Stromal cell of bone marrow (primary cell): Measurements from ENCODE around the gene KLHL17.

Source experiments
- DNase-seq: peaks from one replicate; pipeline ENCODE4 v3.0.0-alpha.2; 2012; ENCODE audit warnings: low read depth

Gene KLHL17

DNA sequence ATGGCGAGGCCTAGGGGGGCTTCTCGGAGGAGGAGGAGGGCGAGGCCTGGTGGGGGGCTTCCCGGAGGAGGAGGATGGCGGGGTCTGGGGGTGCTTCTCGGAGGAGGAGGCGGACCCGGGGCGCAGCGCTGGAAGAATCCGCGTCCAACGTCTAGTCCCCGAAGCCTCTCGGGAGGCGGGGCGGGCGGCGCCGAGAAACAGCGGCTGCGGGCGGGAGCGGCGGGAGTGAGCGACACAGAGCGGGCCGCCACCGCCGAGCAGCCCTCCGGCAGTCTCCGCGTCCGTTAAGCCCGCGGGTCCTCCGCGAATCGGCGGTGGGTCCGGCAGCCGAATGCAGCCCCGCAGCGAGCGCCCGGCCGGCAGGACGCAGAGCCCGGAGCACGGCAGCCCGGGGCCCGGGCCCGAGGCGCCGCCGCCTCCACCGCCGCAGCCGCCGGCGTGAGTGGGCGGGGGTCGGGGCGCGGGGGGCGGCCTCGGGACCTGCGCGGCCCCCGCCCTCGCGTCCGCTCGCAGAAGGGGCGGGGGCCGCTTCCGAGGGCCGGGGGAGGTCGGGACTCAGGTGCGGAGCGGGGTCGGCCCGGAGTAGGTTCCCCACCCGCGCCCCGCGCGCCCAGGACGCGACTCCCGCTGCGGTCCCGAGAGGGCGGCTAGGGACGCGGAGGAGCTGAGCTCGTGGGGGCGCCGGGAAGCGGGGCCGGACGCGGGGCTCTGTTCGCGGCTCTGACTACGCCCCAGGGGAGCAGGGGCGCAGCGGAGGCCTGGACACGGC lies at the start of gene KLHL17:
KLHL17 (plus strand) TSS at position 222 of the 769 bp plus-strand sequence; CDS start at position 332, 110 bp downstream.
- no peak for DNase-seq

DNA sequence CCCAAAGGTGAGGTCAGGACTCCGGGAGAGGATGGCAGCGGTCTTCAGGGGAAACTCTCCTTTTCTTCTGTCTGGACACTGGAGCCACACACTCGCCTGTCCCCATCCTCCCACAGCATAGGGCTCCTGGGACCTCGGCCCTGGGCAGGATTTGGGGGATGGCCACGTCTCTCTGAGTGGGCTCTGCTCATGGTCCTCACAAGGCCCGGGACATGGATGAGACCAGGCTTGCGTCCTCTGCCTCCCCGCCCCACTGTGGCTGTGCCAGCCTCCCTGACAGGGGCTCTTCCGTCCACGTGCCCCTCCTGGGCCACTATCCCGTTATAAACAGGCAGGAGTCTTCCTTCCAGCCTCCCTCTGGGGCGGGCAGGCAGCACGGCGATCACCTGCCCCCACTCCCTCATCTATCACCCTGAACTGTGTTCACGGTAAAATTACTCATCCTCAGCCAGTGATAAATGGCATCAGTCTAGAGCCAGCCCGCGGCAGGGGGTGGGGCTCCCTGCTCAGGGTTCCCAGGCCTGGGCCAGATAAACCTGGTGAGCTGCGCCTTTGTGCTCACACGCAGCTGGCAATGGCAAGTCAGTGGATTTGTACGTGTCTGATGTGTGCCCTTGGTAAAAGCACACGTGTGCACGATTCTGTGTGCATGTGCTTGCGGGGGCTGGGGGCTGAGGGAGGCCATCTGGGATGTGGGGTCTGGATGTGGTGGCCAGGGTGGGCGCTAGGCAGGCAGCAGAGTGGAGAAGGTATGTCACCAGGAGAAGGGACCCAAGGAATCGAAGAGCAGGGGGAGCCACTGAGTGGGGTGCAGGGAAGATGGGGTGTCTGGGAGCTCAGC lies 49.3 kb upstream of the KLHL17 start:
- no peak for DNase-seq

DNA sequence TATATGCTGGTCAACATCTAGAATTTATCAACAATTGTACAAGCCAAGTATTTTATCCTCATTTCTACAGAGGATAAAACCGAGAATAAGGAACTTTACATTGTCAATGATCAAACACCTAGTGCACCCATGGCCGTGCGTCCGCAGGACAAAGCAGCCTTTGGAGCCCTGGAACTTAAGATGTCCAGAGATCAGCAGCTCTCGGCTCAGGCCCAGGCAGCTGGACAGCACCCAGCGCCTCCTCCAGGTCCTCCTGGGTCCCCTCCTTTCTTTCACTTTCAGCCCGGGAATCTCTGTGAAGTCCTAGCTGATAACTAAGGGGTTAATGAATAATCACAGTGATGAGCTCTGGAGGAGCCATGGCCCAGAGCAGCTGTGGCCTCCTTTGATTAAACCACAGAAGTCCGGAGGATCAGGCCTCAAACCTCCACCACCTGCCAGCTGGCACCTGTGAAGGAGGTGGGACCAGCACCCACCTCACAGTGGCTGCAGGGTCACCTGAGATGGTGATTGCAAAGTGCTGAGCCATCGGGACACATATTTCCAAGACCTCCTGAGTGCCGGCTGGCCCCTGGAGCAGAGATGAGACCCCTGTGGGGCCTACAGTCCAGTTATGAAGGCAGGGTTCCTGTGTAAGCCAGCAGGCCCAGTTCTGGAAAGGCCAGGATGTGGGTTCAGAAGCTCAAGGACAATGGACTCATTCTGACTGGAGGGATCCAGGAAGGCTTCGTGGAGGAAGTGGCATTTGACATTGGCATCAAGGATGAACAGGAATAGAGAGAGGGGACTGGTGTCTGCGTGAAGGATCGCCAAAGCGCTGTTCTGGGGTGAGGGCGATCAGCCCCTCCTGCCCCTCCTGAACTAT lies 48.3 kb upstream of the KLHL17 start:
- DNase-seq: no peak

DNA sequence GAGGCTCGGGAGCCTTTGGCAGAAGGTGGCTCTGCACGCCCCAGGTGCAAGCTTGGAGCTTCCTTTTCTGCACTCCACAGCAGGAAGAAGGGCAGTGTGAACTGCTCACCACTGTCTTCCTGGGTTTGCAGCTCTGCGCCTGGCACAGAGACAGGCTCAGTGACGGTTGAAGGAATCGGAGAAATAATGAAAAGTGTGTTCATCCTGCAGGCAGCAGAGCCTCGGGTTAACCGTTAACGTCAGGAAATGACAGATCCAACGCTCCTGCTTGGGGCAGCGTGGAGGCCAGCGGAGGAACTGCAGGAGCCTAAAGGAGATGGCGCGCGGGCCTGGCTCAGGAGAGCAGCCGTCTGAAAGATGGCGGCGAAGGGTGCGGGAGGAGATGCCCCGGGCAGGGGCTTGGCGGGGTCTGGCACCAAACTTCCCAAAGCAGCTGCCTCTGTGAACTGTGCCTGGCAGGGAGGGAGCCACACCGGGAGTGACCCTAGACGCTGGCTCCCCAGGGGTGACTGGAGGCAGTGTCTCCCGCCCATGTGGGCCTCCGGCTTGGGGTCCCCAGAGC lies 47.6 kb upstream of the KLHL17 start:
- DNase-seq: no peak

DNA sequence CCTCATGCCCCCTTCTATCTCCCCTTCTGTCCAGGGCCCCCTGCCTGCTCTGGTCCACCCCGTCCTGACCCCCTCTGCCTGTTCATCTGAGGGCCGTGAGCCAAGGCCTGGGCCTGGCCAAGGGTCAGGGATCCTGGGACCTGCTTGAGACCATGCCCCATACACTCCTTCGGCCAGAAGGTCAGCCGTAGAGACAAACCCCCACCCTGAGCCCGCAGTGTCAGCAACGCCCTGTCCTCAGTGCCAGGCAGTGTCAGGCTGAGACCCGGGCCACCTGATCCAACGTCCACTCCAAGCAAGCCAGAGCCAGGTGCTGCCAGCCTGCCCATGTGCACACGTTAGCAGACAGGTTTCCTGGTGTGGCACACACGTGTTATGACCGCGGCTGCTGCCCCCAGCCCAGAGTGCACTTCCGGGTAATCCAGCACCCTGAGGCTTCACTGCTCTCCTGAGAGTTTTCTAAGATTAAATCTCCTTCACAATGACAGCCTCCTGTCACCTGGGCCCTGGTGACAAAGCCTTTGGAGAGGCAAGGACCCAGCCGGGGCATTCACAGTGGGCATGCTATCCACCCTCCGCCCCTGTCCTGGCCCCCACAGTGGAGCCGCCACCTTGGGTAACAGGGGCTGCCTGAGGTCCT lies 46.8 kb upstream of the KLHL17 start:
- no peak for DNase-seq

DNA sequence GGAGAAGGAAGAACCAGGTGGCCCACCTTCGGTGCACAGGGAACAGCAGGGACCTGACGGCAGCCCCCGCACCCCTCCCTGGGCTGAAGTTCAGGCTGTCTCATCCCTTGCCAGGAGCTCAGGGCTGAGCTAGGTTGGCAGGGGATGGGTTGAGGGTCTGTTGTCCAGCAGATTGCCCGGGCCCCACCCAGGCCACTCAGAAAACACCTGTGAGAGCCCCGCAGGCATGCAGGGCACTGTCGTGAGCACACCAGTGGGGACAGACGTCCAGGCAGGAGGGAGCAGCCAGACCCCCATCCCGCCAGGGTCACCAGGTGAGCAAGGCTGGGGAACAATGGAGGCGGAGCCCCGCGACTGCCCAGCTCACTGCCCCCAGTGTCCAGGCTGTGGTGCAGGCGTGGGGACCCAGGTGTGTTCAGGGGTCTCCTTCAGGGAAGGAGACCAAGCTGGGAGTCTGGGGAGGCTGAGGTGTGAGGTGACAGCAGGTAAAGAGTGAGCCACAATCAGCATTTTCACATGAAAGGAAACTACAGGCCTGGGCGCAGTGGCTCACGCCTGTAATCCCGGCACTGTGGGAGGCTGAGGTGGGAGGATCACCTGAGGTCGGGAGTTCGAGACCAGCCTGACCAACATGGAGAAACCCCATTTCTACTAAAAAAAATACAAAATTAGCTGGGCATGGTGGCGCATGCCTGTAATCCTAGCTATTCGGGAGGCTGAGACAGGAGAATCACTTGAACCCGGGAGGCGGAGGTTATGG lies 46.1 kb upstream of the KLHL17 start:
- DNase-seq: no peak

DNA sequence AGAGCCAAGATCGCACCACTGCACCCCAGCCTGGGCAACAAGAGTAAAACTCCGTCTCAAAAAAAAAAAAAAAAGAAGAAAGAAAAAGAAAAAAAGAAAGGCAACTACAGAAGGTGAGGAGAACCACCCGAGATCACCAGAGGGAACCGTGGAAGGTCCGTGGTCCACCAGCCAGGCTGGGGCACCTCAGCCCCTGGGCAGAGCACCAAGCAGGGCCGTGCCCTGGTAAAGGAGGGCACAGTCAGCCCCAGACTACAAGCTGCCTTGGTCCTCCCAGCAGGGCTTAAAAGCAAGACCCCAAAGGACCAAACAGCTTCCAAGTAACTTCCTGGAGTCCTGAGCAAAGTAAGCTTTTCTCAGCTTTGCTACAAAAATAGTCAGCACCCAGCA lies 45.5 kb upstream of the KLHL17 start:
- no peak for DNase-seq

DNA sequence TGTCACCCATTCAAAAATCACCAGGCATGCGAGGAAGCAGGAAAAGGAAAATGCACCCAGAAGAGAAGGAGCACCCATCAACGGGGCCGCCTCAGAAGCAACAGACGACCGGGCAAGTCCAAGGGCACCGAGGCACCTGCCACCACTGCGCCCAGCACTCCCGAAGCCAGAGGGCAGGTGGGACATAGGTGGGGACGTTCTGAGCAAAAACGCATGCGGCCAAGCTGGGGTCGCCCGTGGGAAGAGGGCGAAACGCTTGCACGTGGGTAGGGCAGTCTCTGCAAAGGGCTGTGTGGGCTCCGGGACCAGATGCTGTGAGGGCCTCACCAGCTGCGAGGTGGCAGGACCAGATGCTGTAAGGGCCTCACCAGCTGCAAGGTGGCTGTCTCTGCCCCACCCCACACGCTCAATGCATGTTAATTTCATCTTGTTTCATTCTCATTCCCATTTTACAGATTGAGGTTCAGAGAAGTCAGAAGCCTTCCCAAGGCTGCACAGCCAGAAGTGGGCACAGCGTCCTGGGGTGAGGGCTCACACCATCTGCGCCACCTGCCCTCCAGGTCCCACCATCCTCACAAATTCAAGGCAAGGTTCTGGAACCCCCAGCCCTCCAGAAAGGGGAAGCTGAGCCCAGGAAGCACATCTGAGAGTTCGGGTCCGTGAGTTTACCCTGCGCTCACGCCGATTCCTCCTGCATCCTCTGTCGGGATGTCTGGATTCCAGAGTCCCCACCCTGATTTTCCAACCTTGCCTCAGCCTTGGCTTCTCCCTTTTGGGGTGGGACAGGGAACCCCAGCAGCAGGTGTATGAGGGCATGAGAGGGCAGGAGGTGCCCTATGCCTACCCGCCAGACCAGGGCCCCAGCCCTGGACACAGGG lies 44.9 kb upstream of the KLHL17 start:
- DNase-seq: no peak

DNA sequence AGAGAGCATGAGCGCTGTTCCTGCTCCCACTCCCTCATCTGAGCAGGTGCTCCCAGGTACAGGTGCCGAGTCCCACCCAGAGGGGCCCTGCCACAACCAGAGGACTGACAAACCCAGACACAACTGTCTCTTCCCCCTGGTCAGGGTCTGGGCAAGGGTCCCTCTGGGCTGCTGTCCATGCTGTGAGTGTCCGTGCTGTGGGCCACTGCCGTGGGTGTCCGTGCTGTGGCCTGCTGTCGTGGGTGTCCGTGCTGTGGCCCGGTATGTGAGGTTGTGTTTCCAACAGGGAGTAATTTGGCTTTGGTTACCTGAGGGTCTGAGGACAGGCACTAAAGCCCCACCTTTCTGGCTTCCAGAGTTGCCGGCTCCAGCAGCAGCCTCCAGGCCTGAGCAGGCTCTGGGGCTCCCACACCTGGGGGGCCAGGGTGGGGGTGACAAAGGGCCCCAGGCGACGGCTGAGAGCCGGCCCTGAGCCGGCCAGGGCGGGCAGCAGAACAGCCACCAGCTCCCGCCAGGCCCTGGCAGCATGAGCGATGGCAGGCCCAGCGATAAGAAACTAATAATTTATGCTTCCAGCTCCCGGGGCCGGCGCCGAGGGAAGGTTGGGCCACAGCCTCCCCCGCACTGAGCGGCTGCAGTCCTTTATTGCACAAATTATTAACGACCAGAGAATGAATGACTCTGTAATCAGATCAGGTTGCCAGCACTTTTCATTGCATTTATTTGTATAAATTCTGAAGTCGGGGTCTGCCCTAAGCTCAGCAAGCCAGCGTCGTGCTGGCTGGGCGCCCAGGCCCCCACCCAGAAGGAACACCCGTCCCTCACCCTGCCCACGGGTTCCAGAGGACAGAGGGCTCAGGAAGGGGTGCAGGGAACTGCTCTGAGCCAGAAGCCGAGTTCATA lies 44.0 kb upstream of the KLHL17 start:
- DNase-seq: no peak

DNA sequence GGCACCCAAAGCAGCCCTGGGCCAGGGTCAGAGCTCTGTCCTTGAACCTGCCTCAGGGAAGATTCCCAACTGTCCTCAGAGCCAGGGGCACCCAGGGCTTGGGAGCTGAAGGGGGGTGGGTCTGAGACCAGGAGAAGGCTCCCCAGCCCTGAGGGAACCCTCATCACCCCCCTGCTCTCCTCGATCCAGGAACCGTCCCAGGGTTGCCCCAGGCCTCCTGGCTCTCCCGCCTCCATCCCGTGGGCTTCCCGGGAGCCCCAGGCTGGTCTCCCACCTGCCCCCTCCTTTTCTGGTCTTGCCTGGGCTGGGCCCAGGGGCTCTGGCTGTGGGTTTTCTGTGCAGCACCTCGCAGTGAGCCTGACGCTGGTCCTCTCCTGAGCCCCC lies 43.3 kb upstream of the KLHL17 start:
- DNase-seq: no peak

DNA sequence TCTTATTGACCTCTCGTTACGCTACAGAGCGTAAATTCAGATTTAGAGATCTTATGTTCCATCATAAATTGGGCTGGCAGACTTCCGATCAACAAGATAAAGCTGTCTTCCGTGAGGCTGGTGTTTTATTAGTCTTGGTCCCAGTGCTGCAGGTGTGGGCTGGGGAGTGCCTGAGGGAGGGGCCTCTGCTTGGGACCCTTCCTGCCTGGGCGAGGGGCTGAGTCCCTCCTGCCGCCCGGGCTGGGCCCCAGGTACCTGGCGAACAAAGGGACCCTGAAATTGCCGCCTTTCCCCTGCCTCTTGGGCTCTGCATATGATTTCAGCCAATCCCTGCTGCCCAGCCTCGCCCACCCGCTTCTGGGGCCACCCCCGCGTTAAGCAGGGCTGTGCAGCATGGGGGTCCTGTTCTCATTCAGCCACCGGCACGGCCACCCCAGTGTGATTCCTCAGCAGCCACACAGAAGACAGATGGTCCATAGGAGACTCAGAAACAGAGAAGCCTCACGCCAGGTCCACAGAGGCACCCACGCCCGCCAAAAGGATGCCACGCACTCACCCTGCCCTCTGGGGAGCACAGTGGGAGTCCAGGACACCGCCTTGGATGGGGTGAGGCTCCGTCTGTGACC lies 42.8 kb upstream of the KLHL17 start:
- no peak for DNase-seq

DNA sequence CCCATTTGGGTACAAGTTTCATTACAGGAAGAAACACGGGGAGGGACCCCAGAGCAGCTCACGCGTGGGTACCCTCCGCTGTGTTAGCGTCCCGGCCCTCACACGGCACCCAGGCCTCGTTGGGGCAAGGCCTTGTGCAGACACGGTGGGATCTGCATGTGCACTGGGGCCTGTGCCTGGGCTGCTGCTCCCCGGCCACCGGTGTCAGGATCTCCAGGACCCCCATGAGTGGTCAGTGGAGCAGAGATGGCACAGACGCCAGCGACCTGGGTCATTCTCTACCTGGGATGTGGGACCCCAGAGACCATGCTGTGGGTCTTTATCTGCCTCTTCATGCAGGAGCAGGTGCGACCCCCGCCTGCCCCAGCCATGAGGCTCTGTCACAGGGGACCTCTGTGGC lies 42.0 kb upstream of the KLHL17 start:
- no peak for DNase-seq

DNA sequence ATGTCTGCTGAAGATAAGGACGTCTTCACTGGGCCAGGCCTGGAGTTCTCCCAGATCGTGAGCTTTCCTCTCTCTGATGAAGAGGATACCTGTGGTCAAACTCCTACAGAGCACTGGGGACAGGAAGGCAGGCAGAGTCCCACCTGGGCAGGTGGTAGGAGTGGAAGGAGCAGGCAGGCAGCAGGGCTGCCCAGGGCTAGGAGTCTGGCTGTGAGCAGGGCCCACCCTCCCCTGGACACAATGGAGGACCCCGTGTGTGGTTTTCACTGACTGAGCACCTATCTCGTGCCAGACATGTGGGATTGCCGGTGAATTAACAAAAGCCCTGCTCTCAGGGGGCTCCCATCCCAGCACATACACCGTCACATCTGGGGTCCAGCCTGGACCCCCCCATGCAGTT lies 41.5 kb upstream of the KLHL17 start:
- DNase-seq: no peak

DNA sequence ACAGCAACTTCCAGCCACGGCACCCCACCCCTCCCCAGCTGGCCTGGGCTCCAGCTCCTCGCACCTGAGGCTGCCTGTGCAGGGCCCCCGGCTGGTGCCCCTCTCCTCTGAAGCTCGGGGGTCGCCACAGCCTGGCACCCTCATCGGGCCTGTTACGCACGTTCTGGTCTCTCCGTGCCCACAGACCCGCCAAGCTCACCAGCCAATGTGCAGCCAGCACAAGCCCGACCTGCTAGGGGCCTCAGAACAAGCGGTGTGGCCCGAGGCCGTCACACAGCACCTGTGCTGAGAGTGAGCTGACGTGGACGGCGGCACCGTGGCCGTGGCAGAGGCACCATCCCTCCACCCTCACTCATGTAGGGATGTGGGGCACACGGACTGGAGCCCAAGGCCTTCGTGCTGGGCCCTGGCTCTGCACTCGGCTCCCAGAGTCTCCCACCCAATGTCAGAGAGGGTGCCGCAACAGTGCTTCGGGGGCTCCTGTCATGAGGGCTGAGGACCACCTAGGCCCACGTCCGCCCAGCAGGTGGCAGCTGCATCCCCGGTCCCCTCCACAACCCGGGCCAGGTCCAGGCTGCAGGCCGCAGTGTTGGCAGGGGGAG lies 41.0 kb upstream of the KLHL17 start:
- no peak for DNase-seq

DNA sequence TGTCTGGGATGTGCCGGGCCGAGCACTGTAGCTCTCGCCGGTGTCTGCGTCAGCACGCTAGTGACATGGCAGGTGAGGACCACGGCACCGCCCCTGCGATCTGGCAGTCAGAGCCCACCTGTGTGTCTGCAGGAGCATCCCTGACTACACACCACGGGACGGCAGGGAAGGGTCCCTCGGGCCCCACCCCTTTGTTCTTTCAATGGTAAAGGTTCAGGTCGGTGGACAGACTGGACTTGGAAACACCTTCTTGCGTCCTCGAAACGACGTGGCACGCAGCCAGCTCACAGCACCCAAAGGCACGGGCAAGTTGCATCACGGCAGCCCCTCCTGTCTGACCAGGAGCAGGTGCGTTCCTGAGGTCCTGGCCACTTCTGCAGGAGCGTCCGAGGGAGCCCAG lies 40.4 kb upstream of the KLHL17 start:
- DNase-seq: no peak

DNA sequence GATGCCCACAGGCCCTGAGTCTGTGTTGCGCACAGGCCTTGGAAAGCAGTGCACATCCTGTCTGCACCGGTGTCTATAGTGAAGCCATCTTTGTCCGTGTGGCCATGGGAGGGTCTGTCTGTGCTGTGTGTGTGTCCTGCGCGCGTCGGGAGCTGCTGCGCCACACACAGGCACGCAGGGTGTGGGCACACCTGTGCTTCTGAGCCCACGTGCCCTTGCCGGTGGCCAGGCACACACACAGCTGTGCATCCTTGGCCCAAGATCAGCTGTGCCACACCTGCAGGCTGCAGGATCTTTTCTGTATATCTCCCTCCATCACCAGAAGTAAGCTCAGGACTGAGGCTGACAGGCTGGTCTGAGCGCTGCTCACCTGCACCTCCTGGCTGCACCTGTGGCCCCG lies 39.9 kb upstream of the KLHL17 start:
- no peak for DNase-seq

DNA sequence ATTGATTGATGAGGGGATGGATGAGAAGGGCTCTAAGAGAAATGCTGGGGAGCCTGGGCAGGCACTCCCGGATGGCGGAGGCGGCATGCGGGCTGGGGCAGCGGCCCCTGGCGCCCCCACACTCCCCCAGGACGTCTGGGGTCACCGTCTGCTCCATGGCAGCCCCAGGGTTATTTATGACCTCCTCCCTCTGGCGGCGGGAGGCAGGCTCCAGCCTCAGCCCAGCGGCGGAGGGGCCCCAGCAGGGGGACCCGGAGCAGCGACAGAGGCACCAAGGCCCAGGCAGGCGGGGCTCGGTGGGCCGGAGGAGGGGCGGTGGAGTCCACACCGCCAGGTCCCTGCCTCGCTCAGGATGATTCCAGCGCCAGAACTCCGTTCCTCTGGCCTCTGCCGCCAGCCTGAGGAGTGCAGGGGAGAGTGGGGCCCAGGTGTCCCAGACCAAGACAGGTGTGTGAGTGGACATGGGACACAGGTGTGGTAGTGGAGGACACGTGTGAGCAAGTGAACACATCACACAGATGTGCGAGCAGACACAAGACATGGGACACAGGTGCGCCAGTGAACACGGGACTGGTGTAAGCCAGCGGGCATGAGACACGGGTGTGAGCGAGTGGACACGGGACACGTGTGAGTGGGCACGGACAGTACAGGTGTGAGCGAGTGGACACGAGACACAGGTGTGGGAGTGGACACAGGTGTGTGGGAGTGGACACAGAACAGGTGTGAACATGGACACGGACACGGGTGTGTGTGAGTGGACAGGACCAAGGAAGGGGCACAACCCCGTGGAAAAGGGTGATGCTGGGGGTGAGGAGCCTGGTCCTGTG lies 39.2 kb upstream of the KLHL17 start:
- peak; percentile 54 for DNase-seq
